Neural cell (in vitro differentiated cells): ENCODE results near the gene DNM3.

Experiments
- TAF1 ChIP-seq: IDR thresholded peaks from 2 replicates; pipeline ENCODE4 v1.6.1; 2012; ENCODE audit warnings: low read depth
- TF ChIP-seq, protein P1 (sequence below): fragments of 450-650 bp; IDR thresholded peaks from 2 replicates; pipeline ENCODE4 v1.5.1; 2014; ENCODE audit warnings: antibody characterized with exemption, mild to moderate bottlenecking, moderate library complexity; ENCODE audit not compliant: poor library complexity, severe bottlenecking

DNA sequence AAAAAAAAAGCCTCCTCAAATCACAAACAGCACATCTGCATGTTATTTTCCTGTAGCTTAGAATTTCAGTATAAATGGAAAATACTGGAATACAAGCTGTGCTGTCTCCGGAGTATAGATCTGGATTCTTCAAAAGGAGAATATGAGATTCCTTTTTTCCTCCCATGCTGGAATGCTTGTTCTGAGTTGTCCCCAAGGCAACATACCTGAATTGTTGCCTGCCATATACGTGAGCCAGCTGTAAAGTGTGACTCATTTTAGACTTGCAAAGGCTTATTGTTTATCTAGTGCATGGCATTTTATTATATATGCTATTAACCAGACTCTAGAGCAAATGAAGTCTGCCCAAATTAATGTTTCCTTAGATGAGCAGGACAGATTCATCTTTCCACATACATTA, 484.2 kb downstream of the DNM3 start:
- TF ChIP-seq, protein P1, sequence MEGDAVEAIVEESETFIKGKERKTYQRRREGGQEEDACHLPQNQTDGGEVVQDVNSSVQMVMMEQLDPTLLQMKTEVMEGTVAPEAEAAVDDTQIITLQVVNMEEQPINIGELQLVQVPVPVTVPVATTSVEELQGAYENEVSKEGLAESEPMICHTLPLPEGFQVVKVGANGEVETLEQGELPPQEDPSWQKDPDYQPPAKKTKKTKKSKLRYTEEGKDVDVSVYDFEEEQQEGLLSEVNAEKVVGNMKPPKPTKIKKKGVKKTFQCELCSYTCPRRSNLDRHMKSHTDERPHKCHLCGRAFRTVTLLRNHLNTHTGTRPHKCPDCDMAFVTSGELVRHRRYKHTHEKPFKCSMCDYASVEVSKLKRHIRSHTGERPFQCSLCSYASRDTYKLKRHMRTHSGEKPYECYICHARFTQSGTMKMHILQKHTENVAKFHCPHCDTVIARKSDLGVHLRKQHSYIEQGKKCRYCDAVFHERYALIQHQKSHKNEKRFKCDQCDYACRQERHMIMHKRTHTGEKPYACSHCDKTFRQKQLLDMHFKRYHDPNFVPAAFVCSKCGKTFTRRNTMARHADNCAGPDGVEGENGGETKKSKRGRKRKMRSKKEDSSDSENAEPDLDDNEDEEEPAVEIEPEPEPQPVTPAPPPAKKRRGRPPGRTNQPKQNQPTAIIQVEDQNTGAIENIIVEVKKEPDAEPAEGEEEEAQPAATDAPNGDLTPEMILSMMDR: no peak
- no peak for TF ChIP-seq TAF1
